SJCRH30 (cell line): ENCODE results near the gene IGFBP7. TPM values are rescaled to one million over a fixed set of nuclear protein-coding genes. Genes with fewer than 3 reads are reported as not detected.

Experiments used
- DNase-seq, 2 experiments: peaks; one replicate each; pipeline ENCODE4 v3.0.0-alpha.2; 2015 to 2020
- H3K27ac ChIP-seq: fragments of 250-450 bp; sonication (Bioruptor Pico); 2 replicates; pipeline ENCODE4 v1.5.1; 2020; ENCODE audit warnings: mild to moderate bottlenecking, moderate library complexity
- H3K27me3 ChIP-seq: fragments of 250-450 bp; sonication (Bioruptor Pico); 2 replicates; pipeline ENCODE4 v1.5.1; 2020; ENCODE audit warnings: mild to moderate bottlenecking, moderate library complexity
- H3K36me3 ChIP-seq: fragments of 250-450 bp; sonication (Bioruptor Pico); 2 replicates; pipeline ENCODE4 v1.5.1; 2020; ENCODE audit warnings: mild to moderate bottlenecking, moderate library complexity
- H3K4me1 ChIP-seq: fragments of 250-450 bp; sonication (Bioruptor Pico); 2 replicates; pipeline ENCODE4 v1.5.1; 2020; ENCODE audit warnings: mild to moderate bottlenecking, moderate library complexity
- H3K4me3 ChIP-seq: fragments of 250-450 bp; sonication (Bioruptor Pico); 2 replicates; pipeline ENCODE4 v1.5.1; 2020; ENCODE audit warnings: mild to moderate bottlenecking, moderate library complexity
- H3K9me3 ChIP-seq: fragments of 250-450 bp; sonication (Bioruptor Pico); replicated peaks from 2 replicates; pipeline ENCODE4 v1.5.1; 2020; ENCODE audit warnings: mild to moderate bottlenecking, moderate library complexity
- total RNA-seq: library from RNA; depleted of rRNA; stranded (reverse); fragments of >200 nt; shearing (Covaris generic); gene quantifications from 2 replicates; pipeline ENCODE4 v1.2.3, GENCODE V29; 2014

The IGFBP7 gene
- total RNA-seq, 1 experiment from 2014 or later: 1.8 TPM

DNA sequence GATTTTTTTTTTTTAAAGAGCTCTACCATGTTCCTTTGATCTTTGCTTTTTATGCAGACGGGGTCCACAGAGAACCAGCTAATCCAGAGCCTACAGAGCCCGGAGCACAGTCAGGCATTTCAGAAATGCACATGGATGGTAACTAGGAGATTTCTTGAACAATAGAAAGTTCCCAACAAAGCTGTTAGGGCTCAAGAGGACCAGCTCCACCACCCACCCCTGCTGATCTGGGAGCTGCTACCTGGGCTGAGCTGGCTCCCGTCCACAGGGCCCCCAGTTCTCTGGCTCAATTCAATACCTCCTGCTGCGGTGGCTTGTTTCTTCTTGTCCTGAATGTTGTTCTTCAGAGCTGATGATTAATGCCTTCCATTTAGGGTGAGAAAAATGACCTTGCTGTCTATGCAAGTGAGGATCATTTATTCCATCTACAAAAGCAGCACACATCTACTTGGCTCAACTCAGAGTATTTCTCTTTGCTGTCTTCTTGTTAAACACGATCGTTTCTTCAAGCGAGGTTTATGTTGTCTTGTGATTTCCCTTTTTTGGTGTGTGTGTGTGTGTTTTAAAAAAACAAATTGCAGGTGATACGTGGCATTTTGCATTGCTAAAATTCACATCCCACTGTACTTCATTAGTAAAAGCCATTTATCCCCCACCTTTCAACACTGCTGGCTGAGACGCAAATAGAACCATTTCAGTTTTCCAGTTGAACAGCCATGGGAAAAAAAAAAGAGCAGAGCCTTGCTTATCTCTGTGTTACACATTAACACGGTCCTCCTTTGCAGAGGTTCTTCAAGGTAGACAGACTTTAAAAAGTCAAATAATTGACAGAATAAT is 31.3 kb downstream of the IGFBP7 start:
- H3K27ac ChIP-seq: no peak overlapping the region
- H3K4me1 ChIP-seq: peaks cover 20% of the 10 kb centered on the region
- no peaks in the 10 kb centered on the region for H3K36me3 ChIP-seq
- H3K4me3 ChIP-seq: no peak overlapping the region
- no peak for DNase-seq
- no peaks in the 10 kb centered on the region for H3K9me3 ChIP-seq
- no peaks in the 10 kb centered on the region for H3K27me3 ChIP-seq

GRCh38 chr4:57077550-57078343 is 32.4 kb downstream of the IGFBP7 start:
- no peak overlapping the region for H3K4me3 ChIP-seq
- no peak for DNase-seq
- peaks cover 20% of the 10 kb centered on the region for H3K4me1 ChIP-seq
- no peaks in the 10 kb centered on the region for H3K36me3 ChIP-seq
- H3K27me3 ChIP-seq: no peaks in the 10 kb centered on the region
- H3K27ac ChIP-seq: no peak overlapping the region
- H3K9me3 ChIP-seq: no peaks in the 10 kb centered on the region

- Histone ChIP-seq H3K9me3 (no peaks in the 10 kb centered on the region), H3K27me3 (no peaks in the 10 kb centered on the region), H3K27ac (no peak overlapping the region), H3K4me3 (no peak overlapping the region), H3K36me3 (no peaks in the 10 kb centered on the region), H3K4me1 (peaks cover 18% of the 10 kb centered on the region)
- DNase-seq: no peak
Observed at GRCh38 chr4:57076646-57077045, 33.5 kb downstream of the IGFBP7 start.

- no peak overlapping the region for H3K27ac ChIP-seq
- peaks cover 7% of the 10 kb centered on the region; the same call in 1 of the 2 replicates for H3K4me1 ChIP-seq
- DNase-seq: no peak
Observed at GRCh38 chr4:57075367-57075766, 34.8 kb downstream of the IGFBP7 start.

DNA sequence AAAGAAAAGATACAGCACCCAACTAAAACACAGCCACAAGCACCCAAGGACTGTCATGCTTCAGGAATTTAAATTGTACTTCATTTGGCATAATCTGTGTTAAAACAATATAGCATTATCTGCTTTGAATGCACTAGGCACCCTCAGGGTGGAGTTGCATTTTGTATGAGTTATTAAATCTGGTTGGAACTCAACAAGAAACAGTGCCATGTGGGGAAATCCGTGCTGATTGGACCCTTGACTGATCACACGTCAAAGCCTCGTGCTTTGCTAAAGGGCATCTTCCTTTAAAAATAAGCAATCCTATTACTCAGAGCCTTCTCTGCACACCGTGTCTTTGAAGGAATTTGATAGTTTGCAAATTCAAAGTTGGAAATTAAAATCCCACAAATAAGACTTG is 35.4 kb downstream of the IGFBP7 start:
- Histone ChIP-seq H3K36me3 (no peaks in the 10 kb centered on the region), H3K9me3 (no peaks in the 10 kb centered on the region), H3K4me3 (no peak overlapping the region), H3K4me1 (peaks cover 7% of the 10 kb centered on the region; the same call in 1 of the 2 replicates), H3K27me3 (no peaks in the 10 kb centered on the region), H3K27ac (no peak overlapping the region)
- no peak for DNase-seq

More at GRCh38 chr4:57075367-57075766, 34.8 kb downstream of the IGFBP7 start:
- Histone ChIP-seq H3K27me3 (no peaks in the 10 kb centered on the region), H3K36me3 (no peaks in the 10 kb centered on the region), H3K9me3 (no peaks in the 10 kb centered on the region), H3K4me3 (no peak overlapping the region)

GRCh38 chr4:57073559-57073958 is 36.6 kb downstream of the IGFBP7 start:
- no peaks in the 10 kb centered on the region for H3K9me3 ChIP-seq
- no peaks in the 10 kb centered on the region for H3K36me3 ChIP-seq
- no peak overlapping the region for H3K27ac ChIP-seq
- peaks cover 10% of the 10 kb centered on the region; the same call in 1 of the 2 replicates for H3K4me1 ChIP-seq
- no peak overlapping the region for H3K4me3 ChIP-seq
- H3K27me3 ChIP-seq: no peaks in the 10 kb centered on the region
- DNase-seq: no peak

DNA sequence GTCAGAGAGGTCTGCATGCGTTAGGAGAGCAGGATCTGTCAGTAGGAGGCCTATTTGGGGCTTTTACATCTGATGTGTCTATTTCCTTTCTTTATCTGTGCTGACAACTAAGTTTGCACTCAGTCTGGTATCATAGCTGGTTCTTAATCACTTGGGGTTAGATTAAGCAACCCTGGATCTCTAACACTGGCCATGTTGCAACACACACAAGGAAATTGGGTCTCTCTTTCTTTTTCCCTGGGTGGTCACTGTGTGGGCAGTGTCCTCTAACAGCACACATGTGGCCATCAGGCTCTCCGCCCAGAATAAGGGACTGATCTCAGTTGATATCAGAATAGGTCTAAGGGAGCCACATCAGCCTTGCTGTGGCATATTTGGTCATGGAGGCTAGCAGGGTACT is 38.9 kb downstream of the IGFBP7 start:
- Histone ChIP-seq H3K9me3 (no peaks in the 10 kb centered on the region), H3K4me3 (no peak overlapping the region), H3K27ac (no peak overlapping the region), H3K36me3 (no peaks in the 10 kb centered on the region), H3K4me1 (peaks cover 13% of the 10 kb centered on the region; the same call in 1 of the 2 replicates), H3K27me3 (no peaks in the 10 kb centered on the region)
- DNase-seq: no peak

DNA sequence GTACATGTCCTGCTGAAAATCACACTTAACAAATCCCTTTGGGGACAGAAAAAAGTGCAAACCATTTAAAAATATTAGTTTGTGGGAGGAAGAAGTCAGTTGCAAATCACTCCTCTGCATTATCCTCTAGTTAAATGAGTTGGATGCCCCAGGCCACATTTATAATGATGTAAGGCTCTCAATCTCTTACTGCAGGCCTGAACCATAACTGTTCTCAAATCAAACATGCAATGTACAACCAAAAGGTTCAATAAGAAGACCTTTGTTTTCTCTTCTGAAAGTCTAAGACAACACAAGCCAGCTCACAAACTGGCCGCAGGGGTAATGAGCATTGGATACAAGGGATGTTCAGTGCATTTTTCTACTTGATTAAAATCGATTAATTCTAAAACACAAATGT is 39.7 kb downstream of the IGFBP7 start:
- Histone ChIP-seq H3K27me3 (no peaks in the 10 kb centered on the region), H3K4me1 (peaks cover 13% of the 10 kb centered on the region; the same call in 1 of the 2 replicates), H3K27ac (no peak overlapping the region), H3K9me3 (no peaks in the 10 kb centered on the region), H3K36me3 (no peaks in the 10 kb centered on the region), H3K4me3 (no peak overlapping the region)
- no peak for DNase-seq

- no peaks in the 10 kb centered on the region for H3K27me3 ChIP-seq
- H3K4me3 ChIP-seq: no peak overlapping the region
- H3K9me3 ChIP-seq: no peaks in the 10 kb centered on the region
- DNase-seq: peak in 1 of 2 experiments; percentile 14
- H3K27ac ChIP-seq: no peak overlapping the region
- no peaks in the 10 kb centered on the region for H3K36me3 ChIP-seq
- H3K4me1 ChIP-seq: peaks cover 6% of the 10 kb centered on the region; the same call in 1 of the 2 replicates
Observed at GRCh38 chr4:57068237-57068981, 41.8 kb downstream of the IGFBP7 start.

GRCh38 chr4:57065730-57066482 is 44.3 kb downstream of the IGFBP7 start:
- H3K27ac ChIP-seq: no peak overlapping the region
- H3K36me3 ChIP-seq: no peaks in the 10 kb centered on the region
- no peak overlapping the region for H3K4me3 ChIP-seq
- no peak for DNase-seq
- no peaks in the 10 kb centered on the region for H3K27me3 ChIP-seq
- no peaks in the 10 kb centered on the region for H3K9me3 ChIP-seq
- H3K4me1 ChIP-seq: peaks cover 6% of the 10 kb centered on the region; the same call in 1 of the 2 replicates

GRCh38 chr4:57064811-57065711 is 45.1 kb downstream of the IGFBP7 start:
- H3K4me3 ChIP-seq: no peak overlapping the region
- peaks cover 6% of the 10 kb centered on the region; the same call in 1 of the 2 replicates for H3K4me1 ChIP-seq
- no peak overlapping the region for H3K27ac ChIP-seq
- no peaks in the 10 kb centered on the region for H3K36me3 ChIP-seq
- H3K9me3 ChIP-seq: no peaks in the 10 kb centered on the region; the same call in 1 of the 2 replicates
- no peaks in the 10 kb centered on the region for H3K27me3 ChIP-seq
- DNase-seq: no peak

DNA sequence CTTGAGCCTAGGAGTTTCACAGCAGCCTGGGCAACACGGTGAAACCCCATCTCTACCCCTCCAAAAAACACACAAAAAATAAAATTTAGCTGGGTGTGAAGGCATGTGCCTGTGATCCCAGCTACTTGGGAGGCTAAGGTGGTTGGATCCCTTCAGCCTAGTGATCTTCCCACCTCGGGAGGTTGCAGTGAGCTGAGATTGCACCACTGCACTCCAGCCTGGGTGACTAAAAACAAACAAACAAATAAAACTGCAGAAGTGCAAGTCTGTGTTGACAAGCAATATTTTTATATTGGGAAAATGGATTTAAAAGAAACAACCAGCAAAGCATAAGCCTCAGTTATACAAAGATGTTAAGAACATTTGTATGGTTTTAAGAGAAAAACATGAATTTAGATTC is 46.1 kb downstream of the IGFBP7 start:
- Histone ChIP-seq H3K4me1 (peaks cover 6% of the 10 kb centered on the region; the same call in 1 of the 2 replicates), H3K4me3 (no peak overlapping the region), H3K27ac (no peak overlapping the region), H3K36me3 (no peaks in the 10 kb centered on the region), H3K9me3 (no peaks in the 10 kb centered on the region; the same call in none of the 2 replicates), H3K27me3 (no peaks in the 10 kb centered on the region)
- DNase-seq: no peak

DNA sequence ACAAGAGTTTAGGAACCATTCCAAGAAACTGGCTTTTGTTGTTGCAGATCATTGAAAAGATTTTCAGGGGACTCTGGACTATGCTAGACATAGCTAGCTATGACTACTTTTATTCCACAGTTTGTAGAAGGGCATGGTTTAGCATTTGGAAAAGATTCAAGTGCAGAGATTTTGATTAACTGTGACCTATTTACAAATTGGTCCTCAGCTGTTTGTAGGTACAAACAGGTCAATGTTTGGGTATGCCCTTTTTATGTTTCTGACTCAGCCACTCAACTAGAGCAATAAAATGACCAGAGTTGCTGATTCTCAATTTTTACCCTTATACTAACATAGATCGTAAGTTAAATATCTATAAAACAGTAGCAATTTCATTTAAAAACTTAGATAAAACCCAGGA is 46.7 kb downstream of the IGFBP7 start:
- no peaks in the 10 kb centered on the region; the same call in none of the 2 replicates for H3K9me3 ChIP-seq
- H3K4me3 ChIP-seq: no peak overlapping the region
- no peak for DNase-seq
- H3K36me3 ChIP-seq: no peaks in the 10 kb centered on the region
- no peaks in the 10 kb centered on the region for H3K27me3 ChIP-seq
- peaks cover 3% of the 10 kb centered on the region; the same call in 1 of the 2 replicates for H3K4me1 ChIP-seq
- H3K27ac ChIP-seq: no peak overlapping the region
